Measurements from ENCODE around the gene DOCK4.

Gene DOCK4

GRCh38 chr7:112122798-112123197 lies 83.4 kb downstream of the DOCK4 start:
- no peak for TF ChIP-seq CTCF (IDR thresholded peaks at IDR 0.05; ENCODE audit: low read depth, low read length, missing control alignments)
- DNase-seq (ENCODE audit: low read depth) = no peak
- no peak overlapping the region for H3K4me3 ChIP-seq (ENCODE audit: low read depth, low read length)

GRCh38 chr7:112122144-112122543 lies 84.1 kb downstream of the DOCK4 start:
- no peak overlapping the region for H3K4me3 ChIP-seq (ENCODE audit: low read depth, low read length)
- TF ChIP-seq CTCF (IDR thresholded peaks at IDR 0.05; ENCODE audit: low read depth, low read length, missing control alignments) = no peak
- no peak for DNase-seq (ENCODE audit: low read depth)

GRCh38 chr7:112121318-112121717 lies 84.9 kb downstream of the DOCK4 start:
- no peak for DNase-seq (ENCODE audit: low read depth)
- no peak for TF ChIP-seq CTCF (IDR thresholded peaks at IDR 0.05; ENCODE audit: low read depth, low read length, missing control alignments)
- no peak overlapping the region for H3K4me3 ChIP-seq (ENCODE audit: low read depth, low read length)

DNA sequence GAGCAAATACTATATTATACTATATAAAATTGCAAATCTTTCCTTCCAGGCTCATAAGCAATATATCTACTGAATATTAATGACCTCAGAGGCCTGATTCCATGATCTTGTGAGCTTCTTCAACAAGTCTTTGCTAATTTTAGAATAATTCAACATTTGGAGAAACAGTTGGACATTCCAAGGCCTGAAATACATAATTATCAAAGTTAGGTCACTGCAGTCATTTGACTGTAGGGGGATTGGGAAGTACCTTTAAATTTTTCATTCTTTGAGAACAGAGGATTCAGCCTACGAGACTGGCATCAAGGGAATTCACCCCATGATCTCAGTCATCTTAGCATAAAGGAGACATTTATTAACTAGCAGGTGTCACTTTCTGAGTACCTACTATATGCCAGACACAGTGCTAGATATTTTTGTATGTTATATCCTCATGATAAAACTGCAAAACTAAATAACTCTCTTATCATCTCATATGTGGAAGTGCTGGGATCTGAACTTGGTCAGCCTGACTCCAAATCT lies 85.4 kb downstream of the DOCK4 start:
- DNase-seq (ENCODE audit: low read depth) = no peak
- TF ChIP-seq CTCF (IDR thresholded peaks at IDR 0.05; ENCODE audit: low read depth, low read length, missing control alignments) = no peak
- H3K4me3 ChIP-seq (ENCODE audit: low read depth, low read length) = no peak overlapping the region

- TF ChIP-seq CTCF (IDR thresholded peaks at IDR 0.05; ENCODE audit: low read depth, low read length, missing control alignments) = no peak
- DNase-seq (ENCODE audit: low read depth) = no peak
- H3K4me3 ChIP-seq (ENCODE audit: low read depth, low read length) = no peak overlapping the region
Measured at GRCh38 chr7:112118581-112119566, 87.3 kb downstream of the DOCK4 start.

- no peak for TF ChIP-seq CTCF (IDR thresholded peaks at IDR 0.05; ENCODE audit: low read depth, low read length, missing control alignments)
- no peak overlapping the region for H3K4me3 ChIP-seq (ENCODE audit: low read depth, low read length)
- DNase-seq (ENCODE audit: low read depth) = no peak
Measured at GRCh38 chr7:112116894-112117293, 89.3 kb downstream of the DOCK4 start.
